ENCODE data around the gene EMX1. TPM values are rescaled to one million over a fixed set of nuclear protein-coding genes. Genes with fewer than 3 reads are reported as not detected.

The EMX1 gene
- total RNA-seq, 1 experiment from 2014 or later, result not detected

GRCh38 chr2:72944804-72945449 lies 27.6 kb downstream of the EMX1 start:
- H2AFZ ChIP-seq (ENCODE audit: low read length), result no peak overlapping the region
- ATAC-seq (no peak), DNase-seq (no peak)
- no peak overlapping the region for H3K4me3 ChIP-seq (ENCODE audit: low read length)
- TF ChIP-seq CTCF (conservative IDR thresholded peaks at IDR 0.05; ENCODE audit: low read depth, low read length) (no peak), EZH2phosphoT487 (IDR thresholded peaks at IDR 0.05; ENCODE audit: borderline replicate concordance, low read length) (no peak), EZH2 (IDR thresholded peaks at IDR 0.05; ENCODE audit: low read length, unreplicated experiment) (no peak)
- CTCF ChIA-PET, result no interaction called here
- no peaks in the 10 kb centered on the region for H3K9me2 ChIP-seq (replicated peaks; ENCODE audit: low read length)
- no peaks in the 10 kb centered on the region for H4K20me1 ChIP-seq (ENCODE audit: low read length)
- H3K4me1 ChIP-seq (ENCODE audit: insufficient read depth, low read length), result no peaks in the 10 kb centered on the region
- H3K9ac ChIP-seq (ENCODE audit: low read length), result no peak overlapping the region
- H3K79me2 ChIP-seq (ENCODE audit: low read length), result no peaks in the 10 kb centered on the region
- H3K9me3 ChIP-seq (ENCODE audit: low read length), result no peaks in the 10 kb centered on the region
- intact Hi-C loops (cut with micrococcal nuclease), result no loop called here
- no TSS peak for BruUV-seq (replicated peaks)
- no peaks in the 10 kb centered on the region for H3K36me3 ChIP-seq (ENCODE audit: low read depth, low read length)
- H3K27me3 ChIP-seq (ENCODE audit: low read length), result no peaks in the 10 kb centered on the region
- H3F3A ChIP-seq (ENCODE audit: low read length, unreplicated experiment), result no peaks in the 10 kb centered on the region
- H3K27ac ChIP-seq (ENCODE audit: low read length), result no peak overlapping the region
- no peak overlapping the region for H3K4me2 ChIP-seq (ENCODE audit: low read length)
- POLR2A ChIA-PET (ENCODE audit: unreplicated experiment), result no interaction called here

GRCh38 chr2:72945450-72946019 lies 28.2 kb downstream of the EMX1 start:
- no peak for DNase-seq
- Histone ChIP-seq H3K27ac (ENCODE audit: low read length) (no peak overlapping the region), H3K4me3 (ENCODE audit: low read length) (no peak overlapping the region), H3K9ac (ENCODE audit: low read length) (no peak overlapping the region), H3K4me1 (ENCODE audit: insufficient read depth, low read length) (no peaks in the 10 kb centered on the region), H4K20me1 (ENCODE audit: low read length) (no peaks in the 10 kb centered on the region), H3K9me3 (ENCODE audit: low read length) (no peaks in the 10 kb centered on the region), H3K27me3 (ENCODE audit: low read length) (no peaks in the 10 kb centered on the region), H3F3A (ENCODE audit: low read length, unreplicated experiment) (no peaks in the 10 kb centered on the region), H2AFZ (ENCODE audit: low read length) (no peak overlapping the region), H3K4me2 (ENCODE audit: low read length) (no peak overlapping the region), H3K36me3 (ENCODE audit: low read depth, low read length) (no peaks in the 10 kb centered on the region), H3K9me2 (replicated peaks; ENCODE audit: low read length) (no peaks in the 10 kb centered on the region), H3K79me2 (ENCODE audit: low read length) (no peaks in the 10 kb centered on the region)
- intact Hi-C loops (cut with micrococcal nuclease), result no loop called here
- no TSS peak for BruUV-seq (replicated peaks)
- ChIA-PET POLR2A (ENCODE audit: unreplicated experiment) (no interaction called here), CTCF (no interaction called here)
- TF ChIP-seq EZH2 (IDR thresholded peaks at IDR 0.05; ENCODE audit: low read length, unreplicated experiment), result no peak
- no peak for TF ChIP-seq EZH2phosphoT487 (IDR thresholded peaks at IDR 0.05; ENCODE audit: borderline replicate concordance, low read length)
- no peak for TF ChIP-seq CTCF (conservative IDR thresholded peaks at IDR 0.05; ENCODE audit: low read depth, low read length)
- ATAC-seq, result no peak

GRCh38 chr2:72946466-72946865 lies 29.1 kb downstream of the EMX1 start:
- H3K4me1 ChIP-seq (ENCODE audit: insufficient read depth, low read length), result no peaks in the 10 kb centered on the region
- no peak overlapping the region for H3K4me3 ChIP-seq (ENCODE audit: low read length)
- H3K27ac ChIP-seq (ENCODE audit: low read length), result no peak overlapping the region
- ATAC-seq (no peak), DNase-seq (no peak)
- no peaks in the 10 kb centered on the region for H3K27me3 ChIP-seq (ENCODE audit: low read length)
- no peak overlapping the region for H3K4me2 ChIP-seq (ENCODE audit: low read length)
- ChIA-PET POLR2A (ENCODE audit: unreplicated experiment) (no interaction called here), CTCF (no interaction called here)
- no peaks in the 10 kb centered on the region for H3K79me2 ChIP-seq (ENCODE audit: low read length)
- no peak overlapping the region for H3K9ac ChIP-seq (ENCODE audit: low read length)
- no peaks in the 10 kb centered on the region for H3K36me3 ChIP-seq (ENCODE audit: low read depth, low read length)
- TF ChIP-seq EZH2 (IDR thresholded peaks at IDR 0.05; ENCODE audit: low read length, unreplicated experiment) (no peak), CTCF (conservative IDR thresholded peaks at IDR 0.05; ENCODE audit: low read depth, low read length) (no peak), EZH2phosphoT487 (IDR thresholded peaks at IDR 0.05; ENCODE audit: borderline replicate concordance, low read length) (no peak)
- no peaks in the 10 kb centered on the region for H4K20me1 ChIP-seq (ENCODE audit: low read length)
- no peaks in the 10 kb centered on the region for H3F3A ChIP-seq (ENCODE audit: low read length, unreplicated experiment)
- intact Hi-C loops (cut with micrococcal nuclease), result no loop called here
- no peaks in the 10 kb centered on the region for H3K9me2 ChIP-seq (replicated peaks; ENCODE audit: low read length)
- no peak overlapping the region for H2AFZ ChIP-seq (ENCODE audit: low read length)
- H3K9me3 ChIP-seq (ENCODE audit: low read length), result no peaks in the 10 kb centered on the region
- BruUV-seq (replicated peaks), result no TSS peak
